Measurements from ENCODE around the gene NR3C1.

NR3C1 gene

DNA sequence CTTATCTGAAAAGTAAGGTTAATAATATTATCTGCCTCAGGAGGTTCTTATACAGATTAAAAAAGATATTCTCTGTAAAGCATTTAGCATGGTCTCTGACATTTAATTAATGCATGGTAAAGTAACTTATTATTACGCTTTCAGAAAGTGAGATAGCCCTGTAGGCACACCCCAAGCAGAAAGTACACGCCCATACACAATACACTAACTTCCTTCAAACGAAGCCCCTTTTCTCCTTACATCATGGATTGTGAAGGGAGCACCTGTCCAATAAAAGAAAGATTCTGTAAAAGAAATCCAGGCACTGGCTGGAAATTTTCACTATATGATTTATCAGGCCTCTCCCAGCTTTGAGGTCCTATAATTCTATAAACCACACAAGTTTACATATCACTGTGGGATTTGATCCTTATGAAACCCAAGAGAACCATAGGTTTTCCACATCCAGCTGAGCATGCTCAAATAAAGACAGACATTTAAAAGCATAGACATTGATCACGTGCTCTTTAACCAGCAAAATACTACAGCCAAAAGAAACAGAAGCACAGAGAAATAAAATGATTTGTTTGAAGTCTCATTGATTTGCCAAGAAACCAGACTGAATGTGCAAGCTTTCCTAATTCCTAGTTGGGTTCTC lies 14.1 kb upstream of the NR3C1 start:
- H3K27me3 ChIP-seq (ENCODE audit: control insufficient read depth, insufficient read depth, low read length): peaks cover 4% of the 10 kb centered on the region
- no peak overlapping the region for H3K4me3 ChIP-seq (ENCODE audit: low read length)
- no peaks in the 10 kb centered on the region for H3K9me3 ChIP-seq (ENCODE audit: control insufficient read depth, low read length)
- H3K36me3 ChIP-seq (ENCODE audit: control insufficient read depth, insufficient read depth, low read length): no peaks in the 10 kb centered on the region
- no peak overlapping the region for H3K9ac ChIP-seq (ENCODE audit: low read length)
- peaks cover 15% of the 10 kb centered on the region for H3K4me1 ChIP-seq (ENCODE audit: control insufficient read depth, insufficient read depth, low read length)

DNA sequence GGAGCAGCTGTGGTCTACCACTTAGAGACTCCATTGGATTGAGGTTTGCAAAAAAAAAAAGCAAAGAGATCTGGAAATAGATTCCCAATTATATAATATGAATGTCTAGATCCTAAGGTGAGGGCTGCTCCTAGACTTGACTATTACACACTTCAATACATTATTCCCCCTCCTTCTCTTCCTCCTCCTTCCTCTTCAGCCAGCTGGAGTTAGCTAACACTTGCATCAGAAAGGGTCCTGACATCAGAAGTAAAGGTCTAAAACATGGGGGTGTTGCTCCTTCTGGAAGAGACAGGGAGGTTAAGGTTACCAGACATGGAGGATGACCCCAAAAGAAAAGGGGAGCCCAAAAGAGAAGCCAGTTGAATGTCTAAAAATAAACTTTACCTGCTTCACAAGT lies 12.9 kb upstream of the NR3C1 start:
- H3K4me1 ChIP-seq (ENCODE audit: control insufficient read depth, insufficient read depth, low read length): peaks cover 15% of the 10 kb centered on the region
- H3K9me3 ChIP-seq (ENCODE audit: control insufficient read depth, low read length): no peaks in the 10 kb centered on the region
- no peaks in the 10 kb centered on the region for H3K36me3 ChIP-seq (ENCODE audit: control insufficient read depth, insufficient read depth, low read length)
- H3K9ac ChIP-seq (ENCODE audit: low read length): no peak overlapping the region
- H3K4me3 ChIP-seq (ENCODE audit: low read length): no peak overlapping the region
- H3K27me3 ChIP-seq (ENCODE audit: control insufficient read depth, insufficient read depth, low read length): peaks cover 4% of the 10 kb centered on the region

DNA sequence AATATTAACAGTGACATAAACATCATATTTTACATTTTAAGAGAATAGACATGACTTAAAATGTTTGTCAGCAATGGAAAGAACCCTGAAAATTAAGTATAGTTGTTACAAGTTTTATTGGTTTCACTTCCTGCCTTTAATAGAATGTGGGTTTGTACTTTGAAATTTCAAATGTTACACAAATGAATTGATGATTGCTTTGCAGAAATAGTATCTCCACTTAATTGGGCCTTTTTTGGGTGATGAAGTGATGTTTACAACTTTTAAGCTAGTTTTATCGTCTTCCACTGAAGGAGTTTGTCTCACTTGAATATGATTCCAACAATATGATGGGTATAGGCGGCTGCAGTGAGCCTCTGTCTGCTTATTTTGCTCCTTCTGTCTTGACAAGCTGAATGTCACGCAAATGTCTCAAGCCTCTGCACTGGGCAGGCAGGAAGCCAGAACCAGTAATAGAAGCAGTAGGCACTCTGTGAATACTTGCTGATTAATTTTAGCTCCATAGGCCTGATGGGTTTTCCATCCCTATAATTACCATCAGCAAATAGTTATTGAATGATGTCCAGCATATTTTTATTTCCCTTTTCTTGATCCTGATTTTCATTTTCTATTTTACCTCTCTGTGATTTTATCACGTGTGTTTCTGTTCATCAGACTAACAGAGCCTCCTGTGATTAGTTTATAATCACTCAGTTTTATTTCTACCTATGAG lies 10.6 kb upstream of the NR3C1 start:
- H3K9ac ChIP-seq (ENCODE audit: low read length): no peak overlapping the region
- no peak overlapping the region for H3K4me3 ChIP-seq (ENCODE audit: low read length)
- no peaks in the 10 kb centered on the region for H3K9me3 ChIP-seq (ENCODE audit: control insufficient read depth, low read length)
- peaks cover 15% of the 10 kb centered on the region for H3K4me1 ChIP-seq (ENCODE audit: control insufficient read depth, insufficient read depth, low read length)
- no peaks in the 10 kb centered on the region for H3K27me3 ChIP-seq (ENCODE audit: control insufficient read depth, insufficient read depth, low read length)
- H3K36me3 ChIP-seq (ENCODE audit: control insufficient read depth, insufficient read depth, low read length): no peaks in the 10 kb centered on the region

DNA sequence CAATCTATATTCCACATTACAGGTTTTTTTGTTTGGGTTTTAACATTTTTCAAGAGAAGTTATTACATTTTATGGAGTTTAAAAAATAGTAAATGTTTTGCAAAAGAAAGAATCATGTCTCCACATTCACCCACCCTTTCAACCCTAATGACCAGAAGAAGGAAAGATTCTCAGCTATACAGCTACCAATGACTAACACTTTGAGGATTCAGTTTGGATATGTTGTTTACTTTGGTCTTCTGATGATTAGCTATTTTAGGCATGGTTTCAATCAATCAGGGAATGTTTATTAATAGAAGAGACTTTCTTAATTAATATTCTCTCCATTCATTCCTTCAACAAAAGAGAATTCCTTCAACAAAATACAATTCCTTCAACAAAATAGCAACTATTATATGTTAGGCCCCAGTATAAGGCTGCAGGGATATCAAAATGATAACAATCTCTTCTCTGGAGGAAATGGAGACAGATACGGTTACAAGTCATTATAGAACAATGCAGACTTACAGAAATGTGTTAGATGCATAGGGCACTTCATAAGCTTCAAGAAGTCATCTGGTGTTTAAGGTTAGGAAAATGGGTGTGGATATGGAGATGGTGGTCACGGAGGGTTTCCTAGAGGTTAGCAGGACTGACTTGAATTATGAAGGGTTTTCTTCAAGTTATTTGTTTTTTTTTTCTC lies 9.3 kb upstream of the NR3C1 start:
- Histone ChIP-seq H3K4me1 (ENCODE audit: control insufficient read depth, insufficient read depth, low read length) (peaks cover 7% of the 10 kb centered on the region), H3K4me3 (ENCODE audit: low read length) (no peak overlapping the region), H3K36me3 (ENCODE audit: control insufficient read depth, insufficient read depth, low read length) (no peaks in the 10 kb centered on the region), H3K27me3 (ENCODE audit: control insufficient read depth, insufficient read depth, low read length) (no peaks in the 10 kb centered on the region), H3K9me3 (ENCODE audit: control insufficient read depth, low read length) (no peaks in the 10 kb centered on the region), H3K9ac (ENCODE audit: low read length) (no peak overlapping the region)

DNA sequence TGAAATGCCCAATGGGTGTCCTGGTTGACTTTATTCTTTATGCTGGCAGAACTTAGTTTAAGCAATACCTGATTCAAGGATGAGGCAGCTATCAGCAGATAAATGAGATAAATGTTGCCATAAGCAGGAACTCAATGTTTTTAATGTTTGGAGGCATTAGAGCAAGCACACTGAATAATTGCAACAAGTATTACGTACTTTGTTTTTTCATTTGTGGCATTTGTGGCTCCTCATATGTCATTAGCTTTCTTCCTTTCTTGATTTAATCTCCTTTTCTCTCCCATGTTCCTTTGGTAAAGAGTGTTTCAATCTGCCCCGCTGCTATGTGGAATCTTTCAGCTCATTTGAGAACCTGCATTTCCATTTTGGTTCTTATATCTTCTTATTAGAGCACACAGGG lies 6.4 kb upstream of the NR3C1 start:
- Histone ChIP-seq H3K9ac (ENCODE audit: low read length) (no peak overlapping the region), H3K27me3 (ENCODE audit: control insufficient read depth, insufficient read depth, low read length) (no peaks in the 10 kb centered on the region), H3K36me3 (ENCODE audit: control insufficient read depth, insufficient read depth, low read length) (no peaks in the 10 kb centered on the region), H3K4me1 (ENCODE audit: control insufficient read depth, insufficient read depth, low read length) (peaks cover 5% of the 10 kb centered on the region), H3K9me3 (ENCODE audit: control insufficient read depth, low read length) (no peaks in the 10 kb centered on the region), H3K4me3 (ENCODE audit: low read length) (no peak overlapping the region)

DNA sequence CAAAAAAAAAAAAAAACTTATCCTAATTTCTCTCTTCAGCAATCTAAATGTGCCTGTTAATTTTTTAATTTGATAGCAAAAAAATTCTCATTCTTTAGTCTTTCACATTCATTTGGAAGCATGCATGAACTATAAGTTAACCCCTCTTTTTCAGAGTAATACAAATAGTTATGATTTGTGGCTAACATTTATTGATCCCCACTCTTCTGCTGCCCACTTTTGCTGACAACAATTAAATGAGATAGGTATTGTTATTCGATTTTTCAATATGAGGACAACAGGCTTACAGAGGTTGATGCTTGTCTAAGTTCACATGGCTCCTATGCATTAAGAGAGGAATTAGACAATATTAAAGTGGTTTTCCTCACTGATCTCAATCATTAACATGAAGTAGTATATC lies 2.9 kb upstream of the NR3C1 start:
- Histone ChIP-seq H3K9ac (ENCODE audit: low read length) (no peak overlapping the region), H3K36me3 (ENCODE audit: control insufficient read depth, insufficient read depth, low read length) (no peaks in the 10 kb centered on the region), H3K9me3 (ENCODE audit: control insufficient read depth, low read length) (no peaks in the 10 kb centered on the region), H3K4me3 (ENCODE audit: low read length) (no peak overlapping the region), H3K27me3 (ENCODE audit: control insufficient read depth, insufficient read depth, low read length) (no peaks in the 10 kb centered on the region), H3K4me1 (ENCODE audit: control insufficient read depth, insufficient read depth, low read length) (peaks cover 8% of the 10 kb centered on the region)

DNA sequence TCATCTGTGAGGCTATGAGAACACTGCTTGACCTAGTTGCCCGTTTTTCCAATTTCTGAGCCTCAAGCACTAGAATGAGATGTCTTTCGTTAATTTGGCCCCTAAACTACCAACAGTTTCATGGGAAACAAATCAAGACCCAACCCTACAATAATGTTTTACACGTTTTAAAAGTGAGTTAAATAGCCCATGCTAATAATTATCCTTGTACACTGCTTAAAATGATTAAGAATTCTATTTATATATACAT lies 2.3 kb upstream of the NR3C1 start:
- H3K36me3 ChIP-seq (ENCODE audit: control insufficient read depth, insufficient read depth, low read length): no peaks in the 10 kb centered on the region
- peaks cover 8% of the 10 kb centered on the region for H3K4me1 ChIP-seq (ENCODE audit: control insufficient read depth, insufficient read depth, low read length)
- H3K9ac ChIP-seq (ENCODE audit: low read length): peak overlapping the region; percentile 92
- H3K9me3 ChIP-seq (ENCODE audit: control insufficient read depth, low read length): no peaks in the 10 kb centered on the region
- H3K27me3 ChIP-seq (ENCODE audit: control insufficient read depth, insufficient read depth, low read length): no peaks in the 10 kb centered on the region
- peak overlapping the region; percentile 90 for H3K4me3 ChIP-seq (ENCODE audit: low read length)

DNA sequence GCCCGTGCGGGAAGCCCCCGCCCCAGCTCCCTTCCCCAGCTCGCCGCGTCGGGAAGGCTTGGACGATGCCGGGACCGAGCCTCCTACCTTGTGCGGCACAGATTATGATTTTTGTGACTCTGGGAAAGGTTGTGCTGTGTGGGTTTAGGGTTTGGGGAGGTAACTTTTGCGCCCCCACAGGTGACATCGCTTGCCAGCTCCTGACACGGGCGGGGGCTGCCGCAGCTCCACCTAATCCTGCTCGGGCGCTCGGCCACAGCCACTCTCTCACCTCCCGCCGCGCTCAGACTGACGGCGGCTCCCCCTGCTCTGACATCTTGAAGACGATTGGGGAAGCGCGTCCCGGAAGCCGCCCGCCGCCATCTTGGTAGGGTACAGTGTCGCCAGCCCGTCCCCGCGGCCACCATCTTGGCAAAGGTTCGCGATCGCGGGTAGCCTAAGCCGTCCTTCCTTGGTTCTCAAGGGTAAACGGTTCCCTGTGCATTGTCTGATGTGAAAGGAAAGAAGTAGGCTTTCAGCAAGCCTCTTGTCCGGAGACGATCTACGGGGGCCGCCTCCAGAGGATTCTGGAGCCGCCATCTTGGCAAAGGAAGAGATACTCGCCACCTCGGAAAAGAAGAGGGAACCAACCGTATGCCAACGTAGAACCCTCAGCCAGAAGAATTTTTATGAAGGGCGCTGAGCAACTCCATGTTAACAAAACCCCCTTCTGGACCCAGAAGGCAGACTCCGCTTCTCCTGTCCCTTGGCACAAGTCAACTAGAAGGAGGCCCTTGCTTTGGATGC lies 1.8 kb upstream of the NR3C1 start:
- peak overlapping the region; percentile 90 for H3K4me3 ChIP-seq (ENCODE audit: low read length)
- H3K9me3 ChIP-seq (ENCODE audit: control insufficient read depth, low read length): no peaks in the 10 kb centered on the region
- H3K9ac ChIP-seq (ENCODE audit: low read length): peak overlapping the region; percentile 92
- peaks cover 8% of the 10 kb centered on the region for H3K4me1 ChIP-seq (ENCODE audit: control insufficient read depth, insufficient read depth, low read length)
- no peaks in the 10 kb centered on the region for H3K36me3 ChIP-seq (ENCODE audit: control insufficient read depth, insufficient read depth, low read length)
- no peaks in the 10 kb centered on the region for H3K27me3 ChIP-seq (ENCODE audit: control insufficient read depth, insufficient read depth, low read length)

DNA sequence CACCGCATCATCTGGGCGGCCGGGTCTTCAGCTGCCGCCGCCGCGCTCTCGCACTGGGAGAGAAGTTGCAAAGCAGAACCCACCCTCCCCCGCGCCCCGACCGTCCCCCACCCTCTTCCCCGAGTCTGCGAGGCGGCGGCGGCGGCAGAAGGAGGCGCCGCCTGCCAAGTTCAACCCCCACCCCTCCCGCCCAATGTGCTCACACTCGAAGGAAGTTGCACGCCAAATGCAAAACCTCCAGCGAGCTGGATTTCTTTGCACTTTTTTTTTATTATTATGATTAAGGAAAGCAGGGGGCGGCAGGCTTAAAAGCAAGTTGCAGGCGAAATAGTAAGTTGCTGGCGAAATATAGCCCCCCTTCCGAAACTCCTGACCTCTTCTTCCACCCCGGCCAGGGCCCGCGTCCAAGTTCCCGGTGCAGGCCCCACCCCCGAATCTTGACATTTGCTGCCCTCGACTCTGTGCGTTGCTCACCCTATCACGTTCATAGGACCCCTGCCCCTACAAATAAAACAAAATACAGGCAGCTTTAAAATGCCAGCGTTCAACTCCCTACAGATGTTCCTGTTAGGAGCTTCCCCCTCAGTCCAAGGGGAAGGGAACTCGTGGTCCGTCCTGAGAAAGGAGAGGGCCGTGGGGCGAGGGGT lies 1.1 kb upstream of the NR3C1 start:
- no peaks in the 10 kb centered on the region for H3K9me3 ChIP-seq (ENCODE audit: control insufficient read depth, low read length)
- H3K36me3 ChIP-seq (ENCODE audit: control insufficient read depth, insufficient read depth, low read length): no peaks in the 10 kb centered on the region
- H3K9ac ChIP-seq (ENCODE audit: low read length): peak overlapping the region; percentile 92
- peaks cover 8% of the 10 kb centered on the region for H3K4me1 ChIP-seq (ENCODE audit: control insufficient read depth, insufficient read depth, low read length)
- peak overlapping the region; percentile 90 for H3K4me3 ChIP-seq (ENCODE audit: low read length)
- no peaks in the 10 kb centered on the region for H3K27me3 ChIP-seq (ENCODE audit: control insufficient read depth, insufficient read depth, low read length)

DNA sequence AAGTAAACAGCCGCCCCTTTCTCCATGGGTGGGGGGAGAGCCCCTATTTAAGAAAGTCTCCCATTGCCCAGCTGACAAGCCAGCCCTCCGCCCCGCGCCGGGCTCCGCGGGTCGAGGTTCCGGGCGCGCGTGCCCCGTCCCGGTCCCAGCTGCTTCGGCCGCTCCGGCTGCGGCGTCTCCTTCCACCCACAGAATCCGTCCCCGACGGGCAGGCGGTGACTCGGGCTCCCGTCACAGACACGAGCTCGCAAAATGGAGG lies 223 bp downstream of the NR3C1 start:
- Histone ChIP-seq H3K36me3 (ENCODE audit: control insufficient read depth, insufficient read depth, low read length) (no peaks in the 10 kb centered on the region), H3K9ac (ENCODE audit: low read length) (peak overlapping the region; percentile 75), H3K9me3 (ENCODE audit: control insufficient read depth, low read length) (no peaks in the 10 kb centered on the region), H3K4me3 (ENCODE audit: low read length) (peak overlapping the region; percentile 65), H3K4me1 (ENCODE audit: control insufficient read depth, insufficient read depth, low read length) (peaks cover 8% of the 10 kb centered on the region), H3K27me3 (ENCODE audit: control insufficient read depth, insufficient read depth, low read length) (no peaks in the 10 kb centered on the region)

DNA sequence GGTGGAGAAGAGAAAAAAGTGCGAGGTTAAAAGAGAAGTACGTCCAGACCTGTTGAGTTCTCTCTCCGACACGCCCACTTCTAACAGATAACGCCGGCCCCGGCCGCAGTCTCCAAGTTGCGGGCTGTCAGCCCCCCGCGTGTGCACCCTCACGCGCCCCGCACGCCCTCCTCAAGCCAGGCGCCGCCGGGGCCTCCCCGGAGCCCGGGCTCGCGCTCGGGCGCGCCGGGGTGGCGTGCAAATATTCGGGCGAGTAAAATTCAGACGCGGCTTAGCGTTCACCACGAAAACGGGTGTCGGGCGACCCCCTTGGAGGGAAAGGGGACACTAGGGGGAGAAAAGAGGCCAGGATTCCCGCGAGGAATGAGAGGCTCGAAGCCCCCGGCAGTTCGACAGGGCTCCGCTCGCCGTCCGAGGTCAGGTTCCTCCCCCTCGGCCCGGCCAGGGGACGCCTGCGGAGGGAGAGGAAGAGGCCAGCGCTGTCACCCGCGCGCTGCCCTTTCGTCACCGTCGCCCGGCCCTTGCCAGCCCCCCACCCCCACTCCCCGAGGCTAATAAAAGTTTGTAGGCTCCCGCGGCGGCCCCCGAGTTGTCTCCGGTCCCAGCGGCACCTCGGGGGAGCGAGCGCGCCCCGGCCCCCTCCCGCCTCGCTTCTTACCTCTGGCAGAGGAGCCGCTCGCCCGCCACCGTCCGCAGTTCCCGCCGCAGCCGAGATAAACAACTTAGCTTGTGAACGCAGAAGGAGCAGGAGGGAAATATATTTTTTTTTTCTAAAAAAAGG lies 743 bp downstream of the NR3C1 start:
- peaks cover 8% of the 10 kb centered on the region for H3K4me1 ChIP-seq (ENCODE audit: control insufficient read depth, insufficient read depth, low read length)
- H3K9me3 ChIP-seq (ENCODE audit: control insufficient read depth, low read length): no peaks in the 10 kb centered on the region
- H3K9ac ChIP-seq (ENCODE audit: low read length): peak overlapping the region; percentile 75
- H3K4me3 ChIP-seq (ENCODE audit: low read length): peak overlapping the region; percentile 65
- no peaks in the 10 kb centered on the region for H3K36me3 ChIP-seq (ENCODE audit: control insufficient read depth, insufficient read depth, low read length)
- H3K27me3 ChIP-seq (ENCODE audit: control insufficient read depth, insufficient read depth, low read length): no peaks in the 10 kb centered on the region

Data from mucosa of stomach (tissue), 1 donor.